HG03196 (cell line): ENCODE data around the gene OPA3.

Source experiments
- ATAC-seq: cut with Tn5 transposase; IDR thresholded peaks from one replicate; pipeline ENCODE4 v1.9.1; 2021; ENCODE audit not compliant: unreplicated experiment

The OPA3 gene

DNA sequence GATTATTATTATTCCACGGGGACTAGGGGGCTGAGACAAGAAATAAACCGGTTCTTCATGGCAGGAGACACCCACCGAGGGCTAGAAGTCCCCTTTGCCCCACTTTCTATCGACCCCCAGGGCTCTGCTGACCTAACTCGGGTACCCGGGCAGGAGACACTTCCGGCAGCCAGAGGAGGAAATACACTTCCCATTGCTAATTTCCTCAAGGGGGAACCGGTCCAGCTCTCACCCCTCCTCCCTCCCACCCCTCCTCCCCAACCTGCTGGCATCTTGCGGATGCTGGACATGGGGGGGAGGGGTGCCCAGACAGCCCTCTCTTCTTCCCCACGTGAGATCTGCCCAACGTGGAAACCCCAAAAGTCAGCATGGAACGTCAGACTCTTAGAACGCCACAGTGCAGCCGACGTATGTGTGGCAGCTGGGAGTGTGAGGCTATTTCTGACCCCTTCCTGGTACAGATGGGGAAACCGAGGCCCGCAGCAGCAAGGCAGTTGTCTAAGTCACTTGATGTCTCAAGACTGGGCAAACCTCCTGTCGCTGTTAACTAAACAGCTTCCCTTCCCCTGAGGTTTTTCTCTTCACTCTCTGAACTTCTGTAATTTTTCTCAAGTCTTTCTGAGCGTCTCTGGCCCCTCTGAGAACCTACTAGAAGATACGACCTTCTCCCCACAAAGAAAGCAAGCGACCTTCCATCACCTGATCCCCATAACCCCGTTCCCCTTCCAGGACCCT, 13.8 kb upstream of the OPA3 start:
- no peak for ATAC-seq

- ATAC-seq, result no peak
Observed at GRCh38 chr19:45597425-45598111, 13.0 kb upstream of the OPA3 start.

DNA sequence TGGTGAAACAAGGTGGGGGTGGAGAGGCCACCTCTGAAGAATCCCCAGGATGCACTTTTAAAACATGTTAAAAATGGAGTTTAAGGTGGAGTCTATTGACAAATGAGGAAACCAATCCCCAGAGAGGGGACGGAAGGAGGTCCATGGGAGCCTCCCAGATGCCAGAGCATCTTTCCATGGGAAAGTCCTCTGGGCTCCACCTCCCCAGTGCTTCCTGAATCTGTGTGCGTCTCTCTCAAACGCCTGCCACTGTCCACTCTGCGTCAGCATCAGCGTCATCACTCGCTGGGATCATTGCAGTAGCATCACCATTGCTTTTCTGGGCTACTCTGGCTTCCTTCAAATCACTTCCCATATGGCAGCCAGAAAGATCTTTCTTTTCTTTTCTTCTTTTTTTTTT, 11.2 kb upstream of the OPA3 start:
- no peak for ATAC-seq

GRCh38 chr19:45593520-45593919, 8.9 kb upstream of the OPA3 start:
- no peak for ATAC-seq

DNA sequence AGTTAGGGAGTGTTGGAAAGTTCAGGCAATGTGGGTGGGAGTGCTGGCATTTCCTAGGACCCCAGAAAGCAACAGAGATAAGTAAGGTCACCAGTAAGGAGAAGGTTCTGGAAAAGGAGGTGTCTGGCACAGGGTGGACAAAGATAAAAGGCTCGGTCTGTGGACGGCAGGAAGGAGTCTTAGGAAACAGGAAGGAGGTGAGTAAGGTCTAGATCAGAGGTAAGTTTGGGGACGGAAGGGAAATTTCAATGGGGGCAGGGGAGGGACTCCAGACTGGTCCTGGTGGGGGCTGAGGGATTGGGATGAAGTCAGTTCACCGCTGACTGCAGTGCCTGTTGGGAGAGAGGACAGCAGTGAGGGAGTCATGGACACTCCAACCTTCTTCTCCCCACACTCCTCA, 7.8 kb upstream of the OPA3 start:
- ATAC-seq, result no peak

DNA sequence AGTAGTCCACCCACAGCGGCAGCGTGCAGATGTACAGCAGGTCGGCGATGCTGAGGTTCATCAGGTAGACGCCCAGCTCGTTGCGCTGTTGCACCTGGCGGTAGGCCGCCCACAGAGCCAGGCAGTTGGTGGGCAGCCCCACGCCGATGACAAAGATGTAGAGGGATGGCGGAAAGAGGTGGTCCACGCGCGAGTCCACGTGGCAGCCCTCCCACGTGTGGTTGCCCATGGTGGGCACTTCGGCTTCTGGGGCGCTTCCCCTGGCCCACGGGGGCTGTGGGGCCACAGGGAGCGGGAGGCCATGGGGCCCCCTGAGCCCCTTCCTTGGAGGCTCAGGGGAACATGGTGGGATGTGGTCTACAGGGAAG, 7.0 kb upstream of the OPA3 start:
- ATAC-seq, result no peak

DNA sequence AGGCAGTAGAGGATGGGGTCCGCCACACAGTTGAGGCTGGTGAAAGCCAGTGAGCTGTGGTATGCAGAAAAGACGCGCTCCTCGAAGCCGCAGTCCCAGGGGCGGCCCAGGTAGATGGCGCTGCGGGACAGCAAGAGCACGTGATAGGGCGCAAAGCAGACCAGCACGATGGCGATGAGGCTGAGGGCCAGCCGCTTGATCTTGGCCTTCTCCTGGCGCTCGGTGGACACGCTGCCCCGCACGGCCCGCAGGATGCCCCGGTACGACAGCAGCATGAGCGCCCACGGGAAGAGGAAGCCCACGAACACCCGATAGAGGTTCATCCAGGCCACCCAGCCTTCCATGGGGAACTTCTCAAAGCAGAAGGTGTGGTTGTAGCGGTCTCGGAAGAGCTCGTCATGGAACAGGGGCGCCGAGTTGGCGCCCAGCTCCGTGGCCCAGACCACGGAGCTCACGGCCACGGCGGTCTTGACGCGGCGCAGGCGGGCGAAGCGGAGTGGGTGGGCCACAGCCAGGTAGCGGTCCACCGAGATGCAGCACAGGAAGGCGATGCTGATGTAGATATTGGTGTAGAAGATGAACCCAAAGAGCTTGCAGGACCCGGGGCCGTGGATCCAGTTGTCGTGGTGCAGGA, 6.5 kb upstream of the OPA3 start:
- ATAC-seq, result no peak

GRCh38 chr19:45590300-45591003, 5.8 kb upstream of the OPA3 start:
- ATAC-seq, result no peak

DNA sequence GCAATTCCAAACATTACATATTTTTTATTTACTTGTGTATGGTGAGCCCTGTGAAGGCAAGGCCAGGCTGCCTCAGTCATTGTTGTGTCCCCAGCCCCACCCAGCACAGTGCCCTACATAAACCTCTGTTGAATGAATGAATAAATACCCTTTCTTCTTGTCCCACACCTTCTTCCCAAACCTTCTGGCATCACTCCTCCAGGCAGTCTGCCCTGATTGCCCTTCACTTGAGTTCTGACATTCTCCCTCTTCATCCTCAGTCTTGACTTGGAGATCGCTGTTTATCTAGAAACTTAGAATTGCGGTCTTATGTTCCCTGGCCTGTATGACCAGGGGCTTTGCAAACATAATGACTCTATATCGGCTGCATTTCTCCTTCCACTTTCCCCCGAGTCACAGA, 5.2 kb upstream of the OPA3 start:
- no peak for ATAC-seq

- ATAC-seq, result no peak
Observed at GRCh38 chr19:45587873-45588272, 3.3 kb upstream of the OPA3 start.

- no peak for ATAC-seq
Observed at GRCh38 chr19:45585158-45585577, 566 bp upstream of the OPA3 start.

DNA sequence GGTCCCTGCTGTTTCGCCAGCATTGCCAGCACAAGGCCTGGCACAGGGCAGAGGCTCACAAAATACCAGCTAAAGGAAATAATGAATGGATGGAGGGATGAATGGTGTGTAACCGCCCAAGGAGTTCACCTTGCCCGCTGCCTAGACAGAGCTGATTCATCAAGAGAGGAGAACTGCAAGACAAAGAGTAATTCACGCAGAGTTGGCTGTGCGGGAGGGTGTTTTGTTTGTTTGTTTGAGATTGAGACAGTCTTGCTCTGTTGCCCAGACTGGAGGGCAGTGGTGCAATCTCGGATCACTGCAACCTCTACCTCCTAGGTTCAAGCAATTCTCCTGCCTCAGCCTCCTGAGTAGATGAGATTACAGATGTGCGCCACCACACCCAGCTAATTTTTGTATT, 3.0 kb downstream of the OPA3 start:
- no peak for ATAC-seq

DNA sequence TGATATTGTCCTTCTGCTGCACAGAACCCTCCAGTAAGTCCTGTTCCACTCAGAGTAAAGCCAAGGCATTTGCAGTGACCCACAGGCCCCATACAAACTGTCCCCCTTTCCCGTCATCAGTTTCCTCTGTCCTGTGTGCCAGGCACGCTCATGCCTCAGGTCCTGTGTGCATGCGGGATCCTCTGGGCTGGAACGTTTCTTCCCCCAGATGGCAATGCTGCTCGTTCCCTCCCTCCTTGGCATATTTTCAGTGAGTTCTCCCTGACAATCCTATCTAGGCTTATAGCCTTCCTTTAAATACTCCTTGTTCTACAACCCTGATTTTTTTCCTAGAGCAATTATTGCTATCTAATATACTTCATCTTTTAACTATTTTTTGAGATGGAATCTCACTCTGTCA, 5.7 kb downstream of the OPA3 start:
- ATAC-seq, result no peak

- no peak for ATAC-seq
Observed at GRCh38 chr19:45577111-45577905, 7.3 kb downstream of the OPA3 start.

DNA sequence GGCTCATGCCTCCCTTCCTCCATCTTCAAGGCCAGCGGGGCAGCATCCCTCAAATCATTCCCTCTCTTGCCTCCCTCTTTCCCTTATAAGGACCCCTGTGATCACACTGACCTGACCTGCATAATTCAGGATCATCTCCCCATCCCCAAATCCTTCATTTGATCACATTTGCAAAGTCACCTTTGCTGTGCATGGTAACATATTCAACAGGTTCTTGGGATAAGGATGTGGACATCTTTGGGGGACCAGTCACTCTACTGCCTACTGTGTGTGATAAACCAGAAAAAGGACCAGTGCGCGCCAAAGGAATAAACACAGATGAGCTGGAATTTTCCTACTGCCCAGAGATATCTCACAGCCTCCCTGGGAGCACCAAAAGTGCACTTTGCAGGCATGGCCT, 7.9 kb downstream of the OPA3 start:
- no peak for ATAC-seq

DNA sequence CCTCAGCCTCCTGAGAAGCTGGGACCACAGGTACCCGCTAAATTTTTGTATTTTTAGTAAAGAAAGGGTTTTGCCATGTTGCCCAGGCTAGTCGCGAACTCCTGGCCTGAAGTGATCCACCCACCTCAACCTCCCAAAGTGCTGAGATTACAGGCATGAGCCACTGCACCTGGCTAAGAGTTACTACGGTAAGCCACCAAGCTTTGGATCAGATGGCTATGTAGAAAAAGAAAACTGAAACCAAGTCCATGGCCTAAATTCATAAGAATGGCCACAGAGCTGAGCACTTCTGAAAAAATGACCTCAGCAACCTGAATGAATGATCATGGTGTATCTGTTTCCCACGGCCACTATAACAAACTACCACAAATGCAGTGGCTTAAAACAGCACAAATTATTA, 9.4 kb downstream of the OPA3 start:
- no peak for ATAC-seq

DNA sequence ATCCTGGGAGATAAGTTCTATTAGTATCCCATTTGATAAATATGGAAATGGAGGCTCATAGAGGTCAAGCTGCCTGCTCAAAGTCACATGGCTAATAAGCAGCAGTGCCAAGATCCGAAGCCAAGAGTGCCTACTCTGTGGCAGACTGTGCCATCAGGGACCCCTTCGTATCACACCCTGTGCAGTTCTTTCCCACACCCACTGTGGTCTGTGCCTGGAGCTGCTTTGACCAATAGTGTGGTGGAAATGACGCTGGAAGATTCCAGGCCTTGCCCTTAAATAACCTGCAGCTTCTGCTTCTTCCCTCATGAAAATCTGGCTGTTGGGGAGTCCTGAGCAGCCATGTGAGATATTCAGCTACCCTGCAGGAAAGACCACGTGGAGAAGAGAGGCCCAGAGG, 10.1 kb downstream of the OPA3 start:
- ATAC-seq, result no peak

- no peak for ATAC-seq
Observed at GRCh38 chr19:45571457-45572220, 13.0 kb downstream of the OPA3 start.

- ATAC-seq, result no peak
Observed at GRCh38 chr19:45569619-45570421, 14.8 kb downstream of the OPA3 start.
